Activated CD4-positive, alpha-beta T cell treated with anti-CD3 and anti-CD28 coated beads, Interleukin-2, amount 50 U/mL, for 1 hour (primary cell): Measurements from ENCODE around the gene SLC2A6.

Experiments
- DNase-seq: peaks from one replicate; pipeline ENCODE4 v3.0.0-alpha.2; 2020

The SLC2A6 gene

GRCh38 chr9:133515615-133516255 lies 36.8 kb upstream of the SLC2A6 start:
- DNase-seq: no peak

GRCh38 chr9:133515240-133515610 lies 36.3 kb upstream of the SLC2A6 start:
- no peak for DNase-seq

- DNase-seq: no peak
Observed at GRCh38 chr9:133514460-133515239, 35.8 kb upstream of the SLC2A6 start.

GRCh38 chr9:133513214-133514100 lies 34.6 kb upstream of the SLC2A6 start:
- no peak for DNase-seq

GRCh38 chr9:133512253-133513213 lies 33.6 kb upstream of the SLC2A6 start:
- no peak for DNase-seq

- no peak for DNase-seq
Observed at GRCh38 chr9:133511607-133512006, 32.7 kb upstream of the SLC2A6 start.

GRCh38 chr9:133510926-133511505 lies 32.1 kb upstream of the SLC2A6 start:
- no peak for DNase-seq

GRCh38 chr9:133509179-133510083 lies 30.5 kb upstream of the SLC2A6 start:
- no peak for DNase-seq

- no peak for DNase-seq
Observed at GRCh38 chr9:133508046-133508445, 29.1 kb upstream of the SLC2A6 start.

GRCh38 chr9:133507246-133507965 lies 28.5 kb upstream of the SLC2A6 start:
- DNase-seq: no peak

- no peak for DNase-seq
Observed at GRCh38 chr9:133506653-133507038, 27.7 kb upstream of the SLC2A6 start.

- no peak for DNase-seq
Observed at GRCh38 chr9:133505901-133506652, 27.2 kb upstream of the SLC2A6 start.

- no peak for DNase-seq
Observed at GRCh38 chr9:133505186-133505830, 26.4 kb upstream of the SLC2A6 start.

GRCh38 chr9:133502112-133502511 lies 23.2 kb upstream of the SLC2A6 start:
- DNase-seq: no peak

- DNase-seq: no peak
Observed at GRCh38 chr9:133499892-133500270, 21.0 kb upstream of the SLC2A6 start.

GRCh38 chr9:133499132-133499891 lies 20.4 kb upstream of the SLC2A6 start:
- DNase-seq: no peak

GRCh38 chr9:133496861-133497842 lies 18.3 kb upstream of the SLC2A6 start:
- DNase-seq: no peak
